A549 (cell line): ENCODE data around the gene MOSMO.

Experiments used
- CHD2 ChIP-seq: fragments of 150-350 bp; IDR thresholded peaks from 2 replicates; pipeline ENCODE4 v1.6.1; 2014; ENCODE audit warnings: low read length; ENCODE audit not compliant: partially characterized antibody
- CHD4 ChIP-seq: fragments of 200-600 bp; sonication (generic); IDR thresholded peaks from 2 replicates; pipeline ENCODE4 v1.6.1; 2016; ENCODE audit warnings: antibody characterized with exemption, mild to moderate bottlenecking, borderline replicate concordance
- CTCF ChIP-seq: fragments of >200 bp; sonication (Bioruptor Twin); formaldehyde crosslinking; IDR thresholded peaks from 3 replicates; pipeline ENCODE4 v1.5.1; 2016
- EP300 ChIP-seq, 2 experiments: fragments of >200 bp; sonication (Bioruptor Twin); formaldehyde crosslinking; IDR thresholded peaks; 2 replicates in 1 of 2; 3 replicates in 1 of 2; pipeline ENCODE4 v1.6.1; 2016 to 2017
- HOXA7 ChIP-seq: fragments of 250-450 bp; sonication (Bioruptor Pico); IDR thresholded peaks from 2 replicates; pipeline ENCODE4 v1.5.0; 2020; ENCODE audit warnings: mild to moderate bottlenecking, moderate library complexity
- MAX ChIP-seq: IDR thresholded peaks from 2 replicates; pipeline ENCODE4 v1.6.1; 2012
- POLR2A ChIP-seq: IDR thresholded peaks from 2 replicates; pipeline ENCODE4 v1.6.1; 2012; ENCODE audit warnings: mild to moderate bottlenecking, low read length
- RFX5 ChIP-seq: fragments of 450-650 bp; IDR thresholded peaks from 2 replicates; pipeline ENCODE4 v1.7.1; 2014; ENCODE audit warnings: antibody characterized with exemption, mild to moderate bottlenecking, moderate library complexity
- ZC3H11A ChIP-seq: fragments of 450-650 bp; IDR thresholded peaks from 2 replicates; pipeline ENCODE4 v1.6.1; 2014; ENCODE audit warnings: antibody characterized with exemption, mild to moderate bottlenecking

- TF ChIP-seq CTCF (no peak), POLR2A (no peak), EP300 (IDR thresholded peaks at IDR 0.05) (no peak), MAX (no peak), ZC3H11A (no peak), RFX5 (no peak), HOXA7 (CRISPR knock-in tag) (no peak), CHD2 (no peak), CHD4 (no peak)
Measured at GRCh38 chr16:21973945-21974344, 34.0 kb upstream of the MOSMO start.
